GM18520 (cell line): ENCODE results near the gene HYDIN.
"Not testable (repeated sequence)": the region's sequence is repeated elsewhere in the genome, so short reads cannot be mapped to it uniquely, and the experiment has no call there.

Source experiments
- ATAC-seq: cut with Tn5 transposase; IDR thresholded peaks from one replicate; pipeline ENCODE4 v1.9.1; 2021; ENCODE audit not compliant: unreplicated experiment

Gene HYDIN

GRCh38 chr16:70882311-70882710 is 348.2 kb downstream of the HYDIN start:
- ATAC-seq, result not testable (repeated sequence)

GRCh38 chr16:70877895-70878294 is 352.6 kb downstream of the HYDIN start:
- ATAC-seq, result not testable (repeated sequence)

GRCh38 chr16:70876442-70876841 is 354.1 kb downstream of the HYDIN start:
- not testable (repeated sequence) for ATAC-seq

- ATAC-seq, result not testable (repeated sequence)
These were observed 365.8 kb downstream of the HYDIN start for GRCh38 chr16:70864698-70865097.

GRCh38 chr16:70861996-70862395 is 368.5 kb downstream of the HYDIN start:
- ATAC-seq, result not testable (repeated sequence)

- ATAC-seq, result not testable (repeated sequence)
These were observed 379.2 kb downstream of the HYDIN start for GRCh38 chr16:70851299-70851698.

GRCh38 chr16:70823498-70824118 is 406.9 kb downstream of the HYDIN start:
- ATAC-seq, result not testable (repeated sequence)

- ATAC-seq, result not testable (repeated sequence)
These were observed 407.8 kb downstream of the HYDIN start for GRCh38 chr16:70822734-70823133.

GRCh38 chr16:70818088-70818487 is 412.4 kb downstream of the HYDIN start:
- not testable (repeated sequence) for ATAC-seq

GRCh38 chr16:70809392-70810060 is 421.0 kb downstream of the HYDIN start:
- peak; percentile 48 for ATAC-seq

GRCh38 chr16:70808371-70808770 is 422.2 kb downstream of the HYDIN start:
- ATAC-seq, result no peak

GRCh38 chr16:70805787-70806186 is 424.7 kb downstream of the HYDIN start:
- no peak for ATAC-seq

GRCh38 chr16:70805380-70805779 is 425.1 kb downstream of the HYDIN start:
- ATAC-seq, result no peak

- ATAC-seq, result no peak
These were observed 425.8 kb downstream of the HYDIN start for GRCh38 chr16:70804734-70805169.

- ATAC-seq, result no peak
These were observed 426.3 kb downstream of the HYDIN start for GRCh38 chr16:70804153-70804733.

GRCh38 chr16:70803319-70803718 is 427.2 kb downstream of the HYDIN start:
- no peak for ATAC-seq

GRCh38 chr16:70801611-70802010 is 428.9 kb downstream of the HYDIN start:
- no peak for ATAC-seq

GRCh38 chr16:70800781-70801480 is 429.6 kb downstream of the HYDIN start, which contains the start of gene VAC14:
Gene VAC14 (minus strand): TSS chr16:70801158. CDS start chr16:70800900, 258 bp downstream.
- ATAC-seq, result peak; percentile 67

- ATAC-seq, result no peak
These were observed 430.2 kb downstream of the HYDIN start for GRCh38 chr16:70800311-70800710.

- ATAC-seq, result no peak
These were observed 434.2 kb downstream of the HYDIN start for GRCh38 chr16:70796301-70796700.

- ATAC-seq, result no peak
These were observed 435.1 kb downstream of the HYDIN start for GRCh38 chr16:70795296-70795912.
